GM12878 (cell line): ENCODE measurements around the gene ARL16.

Experiments used
- CHD2 ChIP-seq: IDR thresholded peaks from 2 replicates; pipeline ENCODE4 v1.6.1; 2011; ENCODE audit warnings: low read depth, low read length, improper control_type of control experiment, borderline replicate concordance
- CTCF ChIP-seq, 3 experiments: IDR thresholded peaks in 2 of 3; conservative IDR thresholded peaks in 1 of 3; 2 replicates each; pipeline ENCODE4 v1.5.1; 2011; ENCODE audit warnings: low read depth in 3 of 3, low read length in 3 of 3, mild to moderate bottlenecking in 3 of 3, control low read depth in 2 of 3, moderate library complexity in 2 of 3, inconsistent platforms in 1 of 3, mixed read lengths in 1 of 3; ENCODE audit not compliant: control insufficient read depth in 2 of 3, insufficient read depth in 1 of 3; ENCODE audit errors: extremely low read depth in 1 of 3
- EZH2 ChIP-seq: IDR thresholded peaks from 2 replicates; pipeline ENCODE4 v1.6.1; 2012; ENCODE audit warnings: low read depth, mild to moderate bottlenecking, control low read depth, inconsistent platforms, low read length, borderline replicate concordance; ENCODE audit not compliant: control insufficient read depth
- HDGF ChIP-seq: fragments of 450-650 bp; IDR thresholded peaks from 2 replicates; pipeline ENCODE4 v1.6.1; 2016; ENCODE audit warnings: antibody characterized with exemption
- POLR2A ChIP-seq: IDR thresholded peaks from 2 replicates; pipeline ENCODE4 v1.6.1; 2011; ENCODE audit warnings: low read depth, mild to moderate bottlenecking, low read length
- SRF ChIP-seq, 2 experiments: IDR thresholded peaks; 2 replicates each; pipeline ENCODE4 v1.6.1; 2011; ENCODE audit warnings: low read depth in 2 of 2, low read length in 2 of 2, mild to moderate bottlenecking in 1 of 2, moderate library complexity in 1 of 2
- TAF1 ChIP-seq: IDR thresholded peaks from 2 replicates; pipeline ENCODE4 v1.6.1; 2011; ENCODE audit warnings: mild to moderate bottlenecking, low read depth, low read length, borderline replicate concordance
- YBX1 ChIP-seq: fragments of 450-650 bp; IDR thresholded peaks from 2 replicates; pipeline ENCODE4 v1.6.1; 2016; ENCODE audit warnings: antibody characterized with exemption

GRCh38 chr17:81695211-81695610, 11.6 kb upstream of the ARL16 start:
- TF ChIP-seq CHD2 (no peak), CTCF (IDR thresholded peaks at IDR 0.05 in 2 of 3, conservative IDR thresholded peaks at IDR 0.05 in 1 of 3; ENCODE audit: control insufficient read depth in 2 of 3, extremely low read depth in 1 of 3, insufficient read depth in 1 of 3, low read depth in 3 of 3, low read length in 3 of 3) (no peak), EZH2 (no peak), TAF1 (no peak), HDGF (no peak), YBX1 (no peak), POLR2A (no peak), SRF (IDR thresholded peaks at IDR 0.05; ENCODE audit: low read depth in 2 of 2, low read length in 2 of 2) (no peak)
